ENCODE measurements around the gene DPF3. TPM values are rescaled to one million over a fixed set of nuclear protein-coding genes. Genes with fewer than 3 reads are reported as not detected.

DPF3 gene
- total RNA-seq, 3 donors from 2014 or later: 0.32 to 2.8 (median 1.3) TPM

GRCh38 chr14:72714094-72714493 lies 179.8 kb downstream of the DPF3 start:
- no peaks in the 10 kb centered on the region for H3K27me3 ChIP-seq
- no peaks in the 10 kb centered on the region for H3K9me3 ChIP-seq
- peaks cover 0 to 3% of the 10 kb centered on the region in 2 donors for H3K4me1 ChIP-seq
- intact Hi-C loops (cut with DNase I; ENCODE audit: low total_unique reads): no loop called here
- DNase-seq (ENCODE audit: low spot score in 2 of 2): no peak
- no peak overlapping the region for H3K27ac ChIP-seq
- TF ChIP-seq POLR2A (IDR thresholded peaks at IDR 0.05): no peak
- TF ChIP-seq, protein P1, sequence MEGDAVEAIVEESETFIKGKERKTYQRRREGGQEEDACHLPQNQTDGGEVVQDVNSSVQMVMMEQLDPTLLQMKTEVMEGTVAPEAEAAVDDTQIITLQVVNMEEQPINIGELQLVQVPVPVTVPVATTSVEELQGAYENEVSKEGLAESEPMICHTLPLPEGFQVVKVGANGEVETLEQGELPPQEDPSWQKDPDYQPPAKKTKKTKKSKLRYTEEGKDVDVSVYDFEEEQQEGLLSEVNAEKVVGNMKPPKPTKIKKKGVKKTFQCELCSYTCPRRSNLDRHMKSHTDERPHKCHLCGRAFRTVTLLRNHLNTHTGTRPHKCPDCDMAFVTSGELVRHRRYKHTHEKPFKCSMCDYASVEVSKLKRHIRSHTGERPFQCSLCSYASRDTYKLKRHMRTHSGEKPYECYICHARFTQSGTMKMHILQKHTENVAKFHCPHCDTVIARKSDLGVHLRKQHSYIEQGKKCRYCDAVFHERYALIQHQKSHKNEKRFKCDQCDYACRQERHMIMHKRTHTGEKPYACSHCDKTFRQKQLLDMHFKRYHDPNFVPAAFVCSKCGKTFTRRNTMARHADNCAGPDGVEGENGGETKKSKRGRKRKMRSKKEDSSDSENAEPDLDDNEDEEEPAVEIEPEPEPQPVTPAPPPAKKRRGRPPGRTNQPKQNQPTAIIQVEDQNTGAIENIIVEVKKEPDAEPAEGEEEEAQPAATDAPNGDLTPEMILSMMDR (IDR thresholded peaks at IDR 0.05): no peak
- TF ChIP-seq POLR2AphosphoS5 (IDR thresholded peaks at IDR 0.05): no peak
- no peaks in the 10 kb centered on the region for H3K36me3 ChIP-seq
- H3K4me3 ChIP-seq: no peak overlapping the region

DNA sequence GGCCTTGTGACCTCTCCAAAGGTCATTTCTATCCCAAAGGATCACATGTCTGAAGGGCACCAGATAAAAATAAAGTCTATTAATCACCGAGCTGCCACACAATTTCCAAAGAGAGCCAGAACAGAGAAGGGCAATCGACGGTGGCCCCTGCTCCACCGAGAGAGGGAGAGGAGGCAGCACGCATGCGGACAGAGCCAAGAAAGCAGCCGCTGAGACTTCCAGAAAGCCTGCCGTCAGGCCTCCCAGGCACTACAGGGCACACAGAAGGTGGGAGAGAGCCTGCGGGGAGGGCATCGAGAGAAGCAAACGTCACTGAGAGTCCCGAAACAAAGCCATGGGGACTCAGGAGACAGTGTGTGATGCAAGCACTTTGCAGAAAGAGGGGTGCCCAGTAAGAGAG lies 182.0 kb downstream of the DPF3 start:
- DNase-seq (ENCODE audit: low spot score in 2 of 2): no peak
- H3K36me3 ChIP-seq: no peaks in the 10 kb centered on the region
- TF ChIP-seq POLR2A (IDR thresholded peaks at IDR 0.05) (no peak), POLR2AphosphoS5 (IDR thresholded peaks at IDR 0.05) (no peak)
- TF ChIP-seq, protein P1 (IDR thresholded peaks at IDR 0.05): no peak
- intact Hi-C loops (cut with DNase I; ENCODE audit: low total_unique reads): no loop called here
- H3K9me3 ChIP-seq: no peaks in the 10 kb centered on the region
- no peak overlapping the region for H3K27ac ChIP-seq
- H3K4me1 ChIP-seq: peaks cover 0 to 3% of the 10 kb centered on the region in 2 donors
- no peak overlapping the region for H3K4me3 ChIP-seq
- no peaks in the 10 kb centered on the region for H3K27me3 ChIP-seq

- no peaks in the 10 kb centered on the region for H3K36me3 ChIP-seq
- no peak overlapping the region for H3K27ac ChIP-seq
- DNase-seq (ENCODE audit: low spot score in 2 of 2): no peak
- intact Hi-C loops (cut with DNase I; ENCODE audit: low total_unique reads): no loop called here
- H3K9me3 ChIP-seq: no peaks in the 10 kb centered on the region
- H3K4me3 ChIP-seq: no peak overlapping the region
- TF ChIP-seq, protein P1 (IDR thresholded peaks at IDR 0.05): no peak
- no peak for TF ChIP-seq POLR2A (IDR thresholded peaks at IDR 0.05)
- no peak for TF ChIP-seq POLR2AphosphoS5 (IDR thresholded peaks at IDR 0.05)
- no peaks in the 10 kb centered on the region for H3K27me3 ChIP-seq
- no peaks in the 10 kb centered on the region for H3K4me1 ChIP-seq
These were observed 183.8 kb downstream of the DPF3 start for GRCh38 chr14:72709916-72710611.

DNA sequence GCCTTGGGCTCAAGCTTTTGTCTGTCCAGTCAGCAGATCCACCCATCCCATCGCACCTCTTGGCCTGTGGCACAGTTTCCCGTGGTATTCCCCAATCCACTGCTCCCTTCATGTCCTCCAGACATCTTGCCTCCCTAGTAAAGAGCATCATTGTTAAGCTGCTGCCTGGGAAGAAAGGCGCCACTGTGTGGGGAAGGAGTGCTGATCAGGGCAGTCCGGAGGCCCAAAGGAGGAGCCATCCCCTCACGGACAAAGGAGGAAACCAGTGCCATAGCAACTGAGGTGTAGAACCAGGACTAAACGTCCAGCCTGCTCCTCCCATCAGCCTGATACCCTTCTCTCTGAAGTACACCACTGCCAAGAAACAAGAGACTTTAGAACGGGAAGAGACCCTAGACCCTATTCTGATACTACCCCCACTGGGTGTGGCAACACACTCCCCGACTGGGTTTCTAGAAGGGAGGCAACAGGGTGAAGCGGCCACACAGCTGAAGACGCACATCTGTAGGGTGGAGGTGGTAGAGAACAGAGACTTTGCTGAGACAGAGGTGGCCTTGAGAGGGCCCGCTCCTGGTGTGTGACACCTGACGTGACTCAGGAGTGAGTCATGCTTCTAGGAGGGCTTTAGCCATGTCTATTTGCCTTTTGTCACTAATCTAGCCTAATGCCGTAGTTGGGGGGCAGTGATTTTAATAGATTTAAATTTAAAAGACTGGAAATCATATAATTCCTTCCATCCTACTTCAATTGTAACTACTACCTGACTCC lies 185.0 kb downstream of the DPF3 start:
- H3K9me3 ChIP-seq: no peaks in the 10 kb centered on the region
- H3K4me3 ChIP-seq: no peak overlapping the region
- H3K36me3 ChIP-seq: no peaks in the 10 kb centered on the region
- DNase-seq (ENCODE audit: low spot score in 2 of 2): no peak
- TF ChIP-seq, protein P1 (IDR thresholded peaks at IDR 0.05): no peak
- TF ChIP-seq POLR2A (IDR thresholded peaks at IDR 0.05) (no peak), POLR2AphosphoS5 (IDR thresholded peaks at IDR 0.05) (no peak)
- no peak overlapping the region for H3K27ac ChIP-seq
- intact Hi-C loops (cut with DNase I; ENCODE audit: low total_unique reads): no loop called here
- H3K4me1 ChIP-seq: no peaks in the 10 kb centered on the region
- H3K27me3 ChIP-seq: no peaks in the 10 kb centered on the region

GRCh38 chr14:72708222-72708621 lies 185.7 kb downstream of the DPF3 start:
- Histone ChIP-seq H3K4me1 (no peaks in the 10 kb centered on the region), H3K27ac (no peak overlapping the region), H3K4me3 (no peak overlapping the region), H3K36me3 (no peaks in the 10 kb centered on the region), H3K27me3 (no peaks in the 10 kb centered on the region), H3K9me3 (no peaks in the 10 kb centered on the region)
- intact Hi-C loops (cut with DNase I; ENCODE audit: low total_unique reads): no loop called here
- DNase-seq (ENCODE audit: low spot score in 2 of 2): no peak
- TF ChIP-seq, protein P1 (IDR thresholded peaks at IDR 0.05): no peak
- no peak for TF ChIP-seq POLR2A (IDR thresholded peaks at IDR 0.05)
- TF ChIP-seq POLR2AphosphoS5 (IDR thresholded peaks at IDR 0.05): no peak
